Measurements from ENCODE around the gene SH2D3A. TPM values are rescaled to one million over a fixed set of nuclear protein-coding genes. Genes with fewer than 3 reads are reported as not detected.
"Not testable (repeated sequence)": the region's sequence is repeated elsewhere in the genome, so short reads cannot be mapped to it uniquely, and the experiment has no call there.

SH2D3A gene
- total and polyA plus RNA-seq, 2 donors (not counting 3 experiments of a cell fraction or from before 2014, with no cell fraction given), result 0.04 to 0.53 TPM

- intact Hi-C loops (cut with micrococcal nuclease); H3K4me3 ChIP-seq (replicated peaks in 1 of 3; ENCODE audit: insufficient read depth in 1 of 3, low read depth in 1 of 3, low read length in 3 of 3); dilution Hi-C loops (cut with MboI; ENCODE audit: extremely low pct_ligation_motif_present, low sequenced_read_pairs); H3K27me3 ChIP-seq (ENCODE audit: control insufficient read depth in 2 of 2, insufficient read depth in 2 of 2, low read length in 2 of 2); FAIRE-seq; H4K20me1 ChIP-seq (replicated peaks; ENCODE audit: control insufficient read depth, extremely low read depth, insufficient read depth, low read length); DNase-seq (ENCODE audit: low read depth, low spot score); H3K27ac ChIP-seq (ENCODE audit: insufficient read depth, low read depth, low read length); H2AFZ ChIP-seq (ENCODE audit: low read depth, low read length); H3K79me2 ChIP-seq (ENCODE audit: control insufficient read depth, insufficient read depth, low read length); H3K4me1 ChIP-seq (ENCODE audit: control insufficient read depth, extremely low read depth, insufficient read depth, low read length); BruUV-seq (replicated peaks); H3K4me2 ChIP-seq (ENCODE audit: insufficient read depth, low read length); H3K9me3 ChIP-seq (replicated peaks; ENCODE audit: control insufficient read depth, insufficient read depth, low read length); H3K9ac ChIP-seq (replicated peaks; ENCODE audit: extremely low read depth, insufficient read depth, low read length); POLR2A ChIA-PET; H3K36me3 ChIP-seq (ENCODE audit: control insufficient read depth in 2 of 2, extremely low read depth in 1 of 2, insufficient read depth in 2 of 2, low read length in 2 of 2); H3K9me1 ChIP-seq (replicated peaks; ENCODE audit: control insufficient read depth, extremely low read depth, insufficient read depth, low read length): not testable (repeated sequence)
- CTCF ChIA-PET, result interaction anchor here (1.5 kb wide), 1 partner anchor 155 kb away, joined by 4 read pairs; no protein-coding TSS in a partner anchor
These were observed 58.3 kb downstream of the SH2D3A start for GRCh38 chr19:6708913-6709312.

- no peak overlapping the region for H3K4me2 ChIP-seq (ENCODE audit: insufficient read depth, low read length)
- dilution Hi-C loops (cut with MboI; ENCODE audit: extremely low pct_ligation_motif_present, low sequenced_read_pairs), result no loop called here
- H3K9me3 ChIP-seq (replicated peaks; ENCODE audit: control insufficient read depth, insufficient read depth, low read length), result no peaks in the 10 kb centered on the region
- intact Hi-C loops (cut with micrococcal nuclease), result no loop called here
- no peak overlapping the region for H3K4me3 ChIP-seq (replicated peaks in 1 of 3; ENCODE audit: insufficient read depth in 1 of 3, low read depth in 1 of 3, low read length in 3 of 3)
- H3K27ac ChIP-seq (ENCODE audit: insufficient read depth, low read depth, low read length), result no peak overlapping the region
- ChIA-PET POLR2A (no interaction called here), CTCF (interaction anchor here (0.6 to 1.5 kb wide), 2 partner anchors 155 to 436 kb away, joined by 3 to 4 read pairs; no protein-coding TSS in a partner anchor)
- H3K79me2 ChIP-seq (ENCODE audit: control insufficient read depth, insufficient read depth, low read length), result no peaks in the 10 kb centered on the region
- peaks cover 2 to 5% of the 10 kb centered on the region in 2 experiments for H3K27me3 ChIP-seq (ENCODE audit: control insufficient read depth in 2 of 2, insufficient read depth in 2 of 2, low read length in 2 of 2)
- no TSS peak for BruUV-seq (replicated peaks)
- no peak overlapping the region for H3K9ac ChIP-seq (replicated peaks; ENCODE audit: extremely low read depth, insufficient read depth, low read length)
- no peaks in the 10 kb centered on the region for H3K4me1 ChIP-seq (ENCODE audit: control insufficient read depth, extremely low read depth, insufficient read depth, low read length)
- FAIRE-seq (no peak), DNase-seq (ENCODE audit: low read depth, low spot score) (no peak)
- H3K9me1 ChIP-seq (replicated peaks; ENCODE audit: control insufficient read depth, extremely low read depth, insufficient read depth, low read length), result no peaks in the 10 kb centered on the region
- no peak for TF ChIP-seq POLR2A (IDR thresholded peaks at IDR 0.05; ENCODE audit: low read depth, low read length)
- no peak for TF ChIP-seq FOS (IDR thresholded peaks at IDR 0.05; ENCODE audit: borderline replicate concordance, insufficient read depth, low read length)
- TF ChIP-seq CTCF (IDR thresholded peaks at IDR 0.05; ENCODE audit: extremely low read depth in 1 of 2, insufficient read depth in 1 of 2, low read depth in 1 of 2, low read length in 2 of 2), result no peak
- no peak for TF ChIP-seq MYC (IDR thresholded peaks at IDR 0.05; ENCODE audit: low read depth, low read length)
- no peak for TF ChIP-seq MAX (IDR thresholded peaks at IDR 0.05; ENCODE audit: insufficient read depth, insufficient read length)
- TF ChIP-seq GATA2 (IDR thresholded peaks at IDR 0.05; ENCODE audit: insufficient read depth, insufficient read length, low read depth, low read length), result no peak
- TF ChIP-seq JUN (IDR thresholded peaks at IDR 0.05; ENCODE audit: borderline replicate concordance, insufficient read depth, insufficient read length, low read depth), result no peak
- no peak for TF ChIP-seq POLR2AphosphoS5 (IDR thresholded peaks at IDR 0.05; ENCODE audit: insufficient read depth, low read depth, low read length)
- no peak for TF ChIP-seq EZH2 (IDR thresholded peaks at IDR 0.05; ENCODE audit: borderline replicate concordance, low read depth, low read length, severe bottlenecking)
- H3K36me3 ChIP-seq (ENCODE audit: control insufficient read depth in 2 of 2, extremely low read depth in 1 of 2, insufficient read depth in 2 of 2, low read length in 2 of 2), result no peaks in the 10 kb centered on the region
- no peaks in the 10 kb centered on the region for H4K20me1 ChIP-seq (replicated peaks; ENCODE audit: control insufficient read depth, extremely low read depth, insufficient read depth, low read length)
- H2AFZ ChIP-seq (ENCODE audit: low read depth, low read length), result no peak overlapping the region
These were observed 58.9 kb downstream of the SH2D3A start for GRCh38 chr19:6708346-6708745.
